B cell (primary cell): ENCODE results near the gene RERE.

Source experiments
- EZH2 ChIP-seq: IDR thresholded peaks from 2 replicates; pipeline ENCODE4 v1.6.1; 2012; ENCODE audit warnings: borderline replicate concordance, low read depth, mild to moderate bottlenecking, moderate library complexity, low read length; ENCODE audit not compliant: insufficient read depth, poor library complexity, severe bottlenecking
- TF ChIP-seq, protein P1 (sequence below): fragments of 200-600 bp; IDR thresholded peaks from one replicate; pipeline ENCODE4 v1.8.0; 2022; ENCODE audit warnings: antibody characterized with exemption, mild to moderate bottlenecking

DNA sequence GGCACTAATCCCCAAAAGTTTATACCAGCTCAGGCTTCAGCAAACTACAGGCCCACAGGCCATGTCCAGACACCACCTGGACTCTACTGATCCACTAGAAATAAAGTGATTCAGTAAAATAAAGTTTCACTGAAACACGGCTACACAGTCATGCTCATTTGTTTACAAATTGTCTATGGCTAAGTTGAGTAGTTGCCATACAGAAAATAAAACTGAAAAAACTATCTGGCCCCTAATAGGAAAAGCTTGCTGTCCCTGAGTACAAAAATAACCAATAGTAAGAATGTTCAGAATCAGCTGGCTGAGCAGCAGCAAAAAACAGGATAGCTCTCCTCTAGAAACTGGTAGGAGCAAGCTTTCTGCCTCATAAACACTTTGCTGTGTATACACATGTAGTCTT lies 221.5 kb downstream of the RERE start:
- TF ChIP-seq, protein P1, sequence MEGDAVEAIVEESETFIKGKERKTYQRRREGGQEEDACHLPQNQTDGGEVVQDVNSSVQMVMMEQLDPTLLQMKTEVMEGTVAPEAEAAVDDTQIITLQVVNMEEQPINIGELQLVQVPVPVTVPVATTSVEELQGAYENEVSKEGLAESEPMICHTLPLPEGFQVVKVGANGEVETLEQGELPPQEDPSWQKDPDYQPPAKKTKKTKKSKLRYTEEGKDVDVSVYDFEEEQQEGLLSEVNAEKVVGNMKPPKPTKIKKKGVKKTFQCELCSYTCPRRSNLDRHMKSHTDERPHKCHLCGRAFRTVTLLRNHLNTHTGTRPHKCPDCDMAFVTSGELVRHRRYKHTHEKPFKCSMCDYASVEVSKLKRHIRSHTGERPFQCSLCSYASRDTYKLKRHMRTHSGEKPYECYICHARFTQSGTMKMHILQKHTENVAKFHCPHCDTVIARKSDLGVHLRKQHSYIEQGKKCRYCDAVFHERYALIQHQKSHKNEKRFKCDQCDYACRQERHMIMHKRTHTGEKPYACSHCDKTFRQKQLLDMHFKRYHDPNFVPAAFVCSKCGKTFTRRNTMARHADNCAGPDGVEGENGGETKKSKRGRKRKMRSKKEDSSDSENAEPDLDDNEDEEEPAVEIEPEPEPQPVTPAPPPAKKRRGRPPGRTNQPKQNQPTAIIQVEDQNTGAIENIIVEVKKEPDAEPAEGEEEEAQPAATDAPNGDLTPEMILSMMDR, result no peak
- no peak for TF ChIP-seq EZH2
